Measurements from ENCODE around the gene ABCA2. TPM values are rescaled to one million over a fixed set of nuclear protein-coding genes. Genes with fewer than 3 reads are reported as not detected.

ABCA2 gene, protein sequence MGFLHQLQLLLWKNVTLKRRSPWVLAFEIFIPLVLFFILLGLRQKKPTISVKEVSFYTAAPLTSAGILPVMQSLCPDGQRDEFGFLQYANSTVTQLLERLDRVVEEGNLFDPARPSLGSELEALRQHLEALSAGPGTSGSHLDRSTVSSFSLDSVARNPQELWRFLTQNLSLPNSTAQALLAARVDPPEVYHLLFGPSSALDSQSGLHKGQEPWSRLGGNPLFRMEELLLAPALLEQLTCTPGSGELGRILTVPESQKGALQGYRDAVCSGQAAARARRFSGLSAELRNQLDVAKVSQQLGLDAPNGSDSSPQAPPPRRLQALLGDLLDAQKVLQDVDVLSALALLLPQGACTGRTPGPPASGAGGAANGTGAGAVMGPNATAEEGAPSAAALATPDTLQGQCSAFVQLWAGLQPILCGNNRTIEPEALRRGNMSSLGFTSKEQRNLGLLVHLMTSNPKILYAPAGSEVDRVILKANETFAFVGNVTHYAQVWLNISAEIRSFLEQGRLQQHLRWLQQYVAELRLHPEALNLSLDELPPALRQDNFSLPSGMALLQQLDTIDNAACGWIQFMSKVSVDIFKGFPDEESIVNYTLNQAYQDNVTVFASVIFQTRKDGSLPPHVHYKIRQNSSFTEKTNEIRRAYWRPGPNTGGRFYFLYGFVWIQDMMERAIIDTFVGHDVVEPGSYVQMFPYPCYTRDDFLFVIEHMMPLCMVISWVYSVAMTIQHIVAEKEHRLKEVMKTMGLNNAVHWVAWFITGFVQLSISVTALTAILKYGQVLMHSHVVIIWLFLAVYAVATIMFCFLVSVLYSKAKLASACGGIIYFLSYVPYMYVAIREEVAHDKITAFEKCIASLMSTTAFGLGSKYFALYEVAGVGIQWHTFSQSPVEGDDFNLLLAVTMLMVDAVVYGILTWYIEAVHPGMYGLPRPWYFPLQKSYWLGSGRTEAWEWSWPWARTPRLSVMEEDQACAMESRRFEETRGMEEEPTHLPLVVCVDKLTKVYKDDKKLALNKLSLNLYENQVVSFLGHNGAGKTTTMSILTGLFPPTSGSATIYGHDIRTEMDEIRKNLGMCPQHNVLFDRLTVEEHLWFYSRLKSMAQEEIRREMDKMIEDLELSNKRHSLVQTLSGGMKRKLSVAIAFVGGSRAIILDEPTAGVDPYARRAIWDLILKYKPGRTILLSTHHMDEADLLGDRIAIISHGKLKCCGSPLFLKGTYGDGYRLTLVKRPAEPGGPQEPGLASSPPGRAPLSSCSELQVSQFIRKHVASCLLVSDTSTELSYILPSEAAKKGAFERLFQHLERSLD (N-terminal part only)
- 22.1 and 30.8 TPM in 2 replicates for total RNA-seq

DNA sequence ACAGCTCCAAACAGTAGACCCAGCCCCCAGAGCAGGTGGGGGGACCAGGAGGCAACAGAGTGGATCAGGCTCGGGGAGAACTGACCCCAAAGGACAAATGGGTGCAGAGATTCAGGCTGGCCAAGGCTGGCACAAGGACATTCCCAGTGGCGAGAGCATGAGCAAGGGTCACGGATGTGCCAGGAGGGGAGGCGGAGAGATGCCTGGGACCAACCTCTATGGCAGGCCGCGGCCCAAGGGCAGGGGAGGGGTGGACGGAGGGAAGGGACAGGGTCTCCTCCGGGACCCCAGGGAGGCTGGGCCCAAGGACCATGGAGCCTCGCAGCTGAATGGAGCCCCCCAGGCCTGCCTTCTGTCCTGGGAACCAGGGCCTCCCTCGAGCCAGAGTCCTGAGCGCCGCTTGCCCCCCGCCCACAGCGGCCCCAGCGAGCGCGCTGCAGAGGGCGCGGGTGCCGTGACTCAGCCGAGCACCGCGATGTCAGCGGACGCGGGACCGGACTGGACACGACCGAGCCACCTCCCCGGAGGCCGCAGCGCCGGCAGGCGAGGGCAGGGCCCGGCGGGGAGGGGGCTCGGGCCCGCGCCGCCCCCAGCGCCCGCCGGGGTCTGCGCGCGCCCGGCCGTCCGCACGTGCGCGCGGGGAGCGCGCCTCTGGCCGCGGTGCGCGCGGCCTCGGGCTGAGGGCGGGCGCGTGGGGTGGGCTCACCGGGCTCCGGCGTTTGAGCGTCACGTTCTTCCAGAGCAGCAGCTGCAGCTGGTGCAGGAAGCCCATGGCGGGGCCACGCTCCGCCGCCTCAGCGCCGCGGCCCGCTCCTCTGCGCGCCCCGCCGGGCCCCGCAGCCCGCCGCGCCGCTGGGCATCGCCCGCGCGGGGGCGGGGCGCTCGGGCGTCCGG, at the start of gene ABCA2:
Gene ABCA2 (minus strand): TSS at position 869 of the 894 bp plus-strand sequence. CDS start 97 bp downstream, at position 772.

DNA sequence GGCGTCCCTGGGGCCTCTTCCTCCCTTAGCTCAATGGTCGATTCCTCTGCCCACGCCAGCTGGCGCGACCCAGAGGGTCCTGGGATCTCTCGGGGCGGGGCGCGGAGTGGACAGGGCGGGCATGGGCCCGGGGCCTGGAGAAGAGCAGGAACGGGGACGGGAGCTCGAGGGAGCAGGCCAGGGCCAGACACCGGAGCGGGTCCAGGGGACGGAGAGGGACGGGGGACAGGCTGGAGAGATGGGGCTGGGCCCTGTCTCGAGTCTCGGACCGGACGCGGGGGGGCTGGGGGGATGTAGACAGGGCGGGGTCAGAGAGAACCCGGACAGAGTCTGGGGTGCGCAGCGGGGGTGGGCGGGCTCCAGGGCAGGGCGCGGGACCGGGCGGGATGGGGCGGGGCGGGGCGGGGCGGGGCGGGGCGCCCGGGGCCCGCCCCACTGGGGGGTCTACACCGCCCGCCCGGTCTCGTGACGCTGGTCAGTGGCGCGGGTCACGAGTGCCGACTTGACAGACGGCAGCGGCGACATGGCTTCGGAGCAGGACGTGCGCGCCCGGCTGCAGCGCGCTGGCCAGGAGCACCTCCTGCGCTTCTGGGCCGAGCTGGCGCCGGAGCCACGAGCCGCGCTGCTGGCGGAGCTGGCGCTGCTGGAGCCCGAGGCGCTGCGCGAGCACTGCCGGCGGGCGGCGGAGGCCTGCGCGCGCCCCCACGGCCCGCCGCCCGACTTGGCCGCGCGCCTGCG, 49.1 kb upstream of the ABCA2 start, which contains the start of gene UAP1L1:
Gene UAP1L1 (plus strand): TSS at position 508 of the 738 bp plus-strand sequence. CDS start 16 bp downstream, at position 524.

DNA sequence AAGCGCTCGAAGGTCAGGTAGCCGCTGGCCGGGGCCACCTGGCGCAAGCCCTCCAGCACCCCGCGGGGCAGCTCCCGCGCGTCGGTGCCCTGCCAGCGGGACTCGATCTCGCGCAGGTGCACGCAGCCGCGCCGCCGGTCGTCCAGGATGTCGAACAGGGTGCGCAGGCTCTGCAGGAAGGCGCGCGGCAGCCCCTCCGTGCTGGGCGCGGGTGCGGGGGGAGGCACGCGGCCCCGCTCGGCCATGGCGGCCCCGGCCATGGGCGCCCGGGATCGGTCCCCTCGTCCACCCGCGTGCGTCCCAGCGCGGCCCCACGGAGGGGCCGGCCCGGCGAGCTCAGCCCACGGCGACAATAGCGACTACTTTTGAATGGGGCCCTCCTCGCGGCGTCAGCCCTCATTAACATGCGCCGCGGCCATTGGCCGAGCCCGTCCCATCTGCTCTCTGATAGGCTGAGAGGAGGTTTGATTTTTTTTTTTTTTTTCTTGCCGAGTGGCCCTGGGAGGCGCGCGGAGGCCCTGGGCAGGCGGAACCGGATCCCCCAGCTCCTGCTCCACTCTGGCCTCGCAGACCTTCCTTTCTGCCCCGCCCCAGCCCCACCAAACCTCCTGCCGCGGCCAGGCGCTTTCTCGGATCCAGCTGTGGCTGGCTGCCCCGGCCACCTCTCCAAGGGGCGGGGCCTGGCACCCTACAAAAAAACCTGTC, 42.3 kb upstream of the ABCA2 start, which contains the start of gene SAPCD2:
Gene SAPCD2 (minus strand): TSS at position 357 of the 705 bp plus-strand sequence. CDS start 97 bp downstream, at position 260.

DNA sequence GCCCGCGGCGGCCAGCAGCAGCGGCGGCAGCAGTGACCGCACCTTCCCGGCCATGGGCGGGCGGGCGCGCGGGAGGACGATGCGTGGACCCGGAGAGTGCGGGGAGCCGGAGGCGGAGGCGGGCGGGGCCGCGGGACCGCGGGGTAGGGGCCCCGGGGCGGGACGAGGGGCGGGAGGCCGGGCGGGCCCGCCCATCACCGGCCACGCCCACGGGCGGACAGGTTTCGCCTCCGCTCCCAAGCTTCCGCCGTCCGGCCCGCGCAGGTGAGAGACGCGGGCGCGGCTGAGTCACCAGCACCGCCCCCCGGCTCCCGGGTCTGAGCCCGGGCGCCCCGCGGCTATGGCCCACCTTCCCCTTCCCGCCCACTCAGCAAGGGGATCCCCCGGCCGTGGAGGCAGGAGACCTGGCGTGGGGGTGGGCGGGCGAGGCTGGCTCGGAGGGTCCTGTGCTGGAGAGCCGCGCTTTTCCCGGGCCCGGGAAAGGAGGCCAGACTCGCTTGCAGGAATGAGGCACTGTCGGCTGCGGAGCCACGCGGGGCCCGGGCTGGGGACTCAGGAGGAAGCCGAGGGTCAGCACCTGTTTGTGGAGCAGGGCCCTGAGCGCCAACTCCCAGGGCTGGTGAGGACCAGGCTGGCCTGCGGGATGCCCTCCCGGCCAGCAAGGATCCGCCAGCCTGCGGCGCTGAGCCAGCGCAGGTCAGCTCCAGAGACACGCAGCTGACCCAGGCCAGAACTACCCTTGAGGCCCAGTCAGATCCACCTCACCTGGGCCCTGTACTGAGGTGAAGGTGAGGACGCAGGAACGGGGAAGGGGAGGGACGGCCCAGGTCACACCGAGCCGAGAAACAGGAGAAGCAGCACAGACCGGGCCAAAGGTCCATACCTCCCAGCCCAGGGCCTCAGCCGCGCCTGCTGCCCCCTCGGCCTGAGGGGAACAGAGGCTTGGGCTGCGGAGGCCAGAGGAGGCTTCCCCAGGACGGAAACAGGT, 26.2 kb upstream of the ABCA2 start, which contains the start of gene ENTPD2:
Gene ENTPD2 (minus strand): TSS at position 118 of the 988 bp plus-strand sequence. CDS start 64 bp downstream, at position 54.

DNA sequence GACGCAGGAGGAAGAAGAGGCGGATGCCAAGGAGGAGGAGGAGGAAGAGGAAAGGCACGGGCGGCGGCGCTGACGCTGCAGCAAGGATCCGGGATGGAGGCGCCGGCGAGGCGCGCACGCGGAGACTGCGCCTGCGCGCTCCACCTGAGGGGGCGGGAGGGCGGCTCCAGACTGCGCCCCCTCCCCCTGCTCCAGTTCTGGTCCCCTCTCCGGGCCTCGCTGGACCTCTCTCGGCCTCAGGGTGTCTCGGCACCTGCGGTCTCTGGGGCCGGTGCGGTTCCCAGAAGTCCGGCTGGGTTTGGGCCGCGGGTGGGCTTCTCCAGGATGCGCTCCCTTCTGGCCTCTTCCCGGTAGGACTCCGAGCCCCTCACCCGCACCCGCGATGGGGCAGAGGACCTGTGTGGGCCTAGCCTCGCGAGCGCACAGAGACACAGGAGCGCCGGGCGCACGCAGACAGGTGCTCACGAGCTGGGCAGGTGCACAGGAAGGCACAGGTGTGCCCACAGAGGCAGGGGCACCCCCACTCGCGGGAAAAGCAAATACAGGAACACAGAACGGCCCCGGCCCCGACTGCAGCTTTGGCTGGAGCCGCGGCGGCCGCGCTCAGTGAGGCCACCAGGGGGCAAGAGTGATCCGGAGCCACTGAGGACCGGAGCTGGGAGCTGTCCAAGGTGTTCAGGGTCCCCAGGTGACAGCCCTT, 18.2 kb upstream of the ABCA2 start, which contains the start of gene NPDC1:
Gene NPDC1 (minus strand): TSS at position 90 of the 700 bp plus-strand sequence. CDS start 188 bp downstream, outside the sequence.

DNA sequence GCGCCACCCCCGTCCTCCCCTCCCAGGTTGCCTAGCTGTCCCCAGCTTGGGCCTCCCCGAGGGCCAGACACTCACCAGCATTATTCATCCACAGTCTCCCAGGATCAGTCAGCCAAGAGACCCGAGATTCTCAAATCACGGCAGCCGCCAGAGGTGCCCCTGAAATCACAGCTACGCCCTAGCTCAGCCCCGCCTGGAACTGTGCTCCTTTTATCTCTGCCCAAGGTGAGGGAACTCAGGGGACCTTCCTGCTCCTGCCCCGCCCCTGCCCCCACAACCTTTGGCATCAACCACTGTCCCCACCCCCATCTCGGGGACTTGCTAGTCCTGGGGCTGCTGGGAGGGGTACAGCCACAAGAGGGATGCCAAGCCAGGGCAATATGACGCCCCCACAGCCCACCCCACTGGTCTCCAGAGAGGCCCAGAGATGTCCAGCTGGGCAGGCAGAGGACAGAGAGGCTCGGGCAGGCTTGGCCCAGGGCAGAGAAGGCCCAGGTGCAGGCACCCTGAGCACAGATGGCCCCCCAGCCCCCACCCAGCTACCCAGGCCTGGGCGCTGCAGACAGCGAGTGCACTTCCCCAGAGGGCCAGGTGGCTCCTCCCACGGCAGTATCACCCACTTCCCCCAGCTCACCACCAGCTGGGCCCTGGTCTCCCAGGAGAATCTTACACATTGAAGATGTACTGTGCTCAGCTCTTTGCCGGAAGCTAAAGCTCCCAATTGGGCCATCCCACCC, 4.0 kb upstream of the ABCA2 start, which contains the start of gene FUT7:
Gene FUT7 (minus strand): TSS at position 185 of the 737 bp plus-strand sequence. CDS start 97 bp downstream, at position 88.

DNA sequence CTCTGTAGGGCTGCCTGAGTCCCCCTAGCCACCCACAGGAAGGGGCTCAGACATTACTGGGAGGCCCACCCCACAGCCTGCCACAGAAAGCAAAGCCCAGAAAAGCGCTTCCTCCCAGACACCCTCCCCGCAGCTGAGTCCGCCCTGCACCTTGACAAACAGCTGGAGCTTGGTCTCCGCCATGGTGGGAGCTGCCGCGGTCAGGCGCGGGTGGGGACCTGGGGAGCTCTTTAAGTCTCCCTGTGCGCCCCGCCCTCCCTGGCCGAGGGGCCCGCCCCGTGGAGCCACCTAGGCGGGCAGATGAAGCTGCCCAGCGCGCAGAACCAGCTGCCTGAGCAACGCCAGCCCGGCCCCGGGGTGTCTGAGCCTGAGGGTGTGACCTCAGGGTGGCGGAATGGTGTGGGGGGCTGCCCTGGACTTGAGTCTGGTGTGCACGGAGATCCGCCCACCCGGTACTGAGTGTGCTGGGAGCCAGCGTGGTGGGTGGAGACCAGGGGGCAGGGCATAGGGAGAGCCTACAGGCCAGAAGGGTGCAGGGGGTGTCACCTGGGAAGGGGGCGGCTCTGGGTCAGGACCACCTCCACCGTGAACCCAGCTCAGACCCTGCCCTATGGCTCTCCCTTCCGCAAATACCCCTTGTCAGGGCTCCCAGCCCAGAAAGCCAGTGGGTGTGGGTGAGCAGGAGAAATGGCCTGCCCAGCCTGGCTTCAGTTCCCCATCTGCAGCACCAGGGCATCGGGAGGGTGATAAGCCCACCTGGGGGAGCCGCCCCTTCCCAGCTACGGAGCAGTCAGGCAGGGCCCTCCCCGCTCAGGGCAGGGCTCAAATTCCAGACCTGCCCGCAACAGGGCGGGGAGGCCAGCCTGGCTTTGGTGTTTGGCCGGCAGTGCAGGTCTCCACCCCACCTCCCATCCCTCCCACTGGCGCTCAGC, 31.4 kb downstream of the ABCA2 start, which contains the start of gene CLIC3:
Gene CLIC3 (minus strand): TSS at position 208 of the 932 bp plus-strand sequence. CDS start 25 bp downstream, at position 183.

DNA sequence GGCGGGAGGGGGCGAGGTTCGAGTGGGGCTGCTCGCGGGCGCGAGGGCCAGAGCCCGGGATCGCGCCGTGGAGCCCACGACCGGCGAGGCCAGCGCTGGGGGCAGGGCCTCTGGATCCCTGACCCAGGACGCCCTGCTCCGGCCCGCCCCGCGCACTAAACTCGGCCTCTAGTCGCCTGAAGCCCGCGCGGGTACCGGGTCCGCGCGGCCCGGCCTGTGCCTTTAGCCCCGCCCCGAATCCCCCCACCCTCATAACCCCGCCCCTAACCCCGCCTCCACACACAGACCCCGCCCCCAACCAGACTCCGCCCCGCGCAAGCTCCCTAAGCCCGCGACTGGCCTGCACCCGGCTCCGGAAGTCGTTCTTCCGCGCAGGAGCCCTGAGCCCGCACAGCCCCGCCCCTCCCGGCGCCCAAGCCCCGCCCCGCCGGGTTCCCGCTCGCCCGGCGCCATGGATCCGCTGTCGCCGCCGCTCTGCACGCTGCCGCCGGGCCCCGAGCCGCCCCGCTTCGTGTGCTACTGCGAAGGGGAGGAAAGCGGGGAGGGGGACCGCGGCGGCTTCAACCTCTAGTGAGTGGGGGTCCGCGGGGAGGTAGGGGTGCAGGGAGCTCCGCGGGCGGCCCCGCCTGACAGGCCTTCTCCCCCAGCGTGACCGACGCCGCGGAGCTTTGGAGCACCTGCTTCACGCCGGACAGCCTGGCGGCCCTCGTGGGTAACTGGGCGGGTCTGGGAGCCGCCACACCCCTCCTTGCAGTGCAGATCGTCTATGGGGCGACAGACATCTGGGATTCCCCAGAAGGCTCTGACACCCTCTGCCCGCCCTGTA, 35.8 kb downstream of the ABCA2 start, which contains the start of gene PAXX:
Gene PAXX (plus strand): TSS at position 430 of the 826 bp plus-strand sequence. CDS start 22 bp downstream, at position 452.

DNA sequence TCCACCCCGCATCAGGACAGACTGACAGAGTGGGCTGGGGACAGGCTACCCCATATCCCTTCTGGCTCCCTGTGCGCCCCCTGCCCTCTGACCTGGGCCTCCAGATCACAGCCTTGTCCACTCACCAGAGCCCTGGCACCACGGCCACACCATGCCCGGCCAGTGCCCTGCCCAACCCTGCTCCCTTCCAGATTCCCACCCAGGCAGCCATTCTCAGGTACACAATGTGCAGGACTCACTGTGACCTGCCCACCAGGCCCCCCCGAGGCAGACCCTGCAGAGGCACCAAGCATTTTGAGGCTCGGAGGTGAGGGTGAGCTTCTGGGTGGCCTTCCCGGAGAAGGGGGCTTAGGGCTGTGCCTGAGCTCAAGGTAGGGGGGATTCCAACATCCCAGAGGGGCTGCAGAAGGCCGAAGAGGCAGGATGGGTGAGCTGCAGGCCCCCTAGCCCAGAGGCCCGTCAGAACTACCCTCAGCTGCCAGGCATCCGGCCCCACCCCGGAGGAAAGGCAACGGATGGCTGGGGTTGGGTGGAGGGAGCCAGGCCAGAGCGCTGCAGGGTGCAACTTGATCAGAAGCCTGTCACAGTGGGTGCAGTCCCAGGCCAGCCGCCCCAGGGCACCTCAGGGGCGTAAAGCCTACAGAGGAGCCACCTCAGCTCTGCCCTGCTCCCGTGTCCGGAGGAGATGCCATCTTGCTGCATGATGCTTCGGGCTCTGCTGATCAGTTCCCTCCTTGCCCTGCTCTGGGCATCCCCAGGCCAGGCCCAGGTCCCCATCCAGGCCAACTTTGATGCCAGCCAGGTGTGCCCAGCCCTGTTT, 45.6 kb downstream of the ABCA2 start, which contains the start of gene LCNL1:
Gene LCNL1 (plus strand): TSS at position 762 of the 820 bp plus-strand sequence. CDS start 594 bp downstream, outside the sequence.

DNA sequence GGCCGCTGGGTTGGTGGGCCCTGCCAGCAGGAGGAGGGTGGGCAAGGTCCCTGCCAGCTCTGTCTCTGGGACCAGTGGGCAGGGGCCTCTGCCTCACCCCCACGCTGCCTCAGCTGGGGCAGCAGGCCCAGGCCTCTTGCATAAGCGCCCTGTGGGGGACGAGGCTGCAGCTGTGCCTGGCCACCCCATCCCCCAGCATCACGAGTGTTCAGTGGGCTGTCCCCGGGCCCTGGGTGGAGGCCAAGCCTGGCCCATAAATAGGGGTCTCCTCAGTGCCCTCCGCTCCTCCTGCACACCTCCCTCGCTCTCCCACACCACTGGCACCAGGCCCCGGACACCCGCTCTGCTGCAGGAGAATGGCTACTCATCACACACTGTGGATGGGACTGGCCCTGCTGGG, 50.8 kb downstream of the ABCA2 start, which contains the start of gene PTGDS:
Gene PTGDS (plus strand): TSS at position 282 of the 400 bp plus-strand sequence. CDS start 75 bp downstream, at position 357.

